Activated CD8-positive, alpha-beta memory T cell treated with anti-CD3 and anti-CD28 coated beads for 48 hours (primary cell): Measurements from ENCODE around the gene ANO6.
"Not testable (repeated sequence)": the region's sequence is repeated elsewhere in the genome, so short reads cannot be mapped to it uniquely, and the experiment has no call there.

Source experiments
- DNase-seq, 3 experiments: peaks; one replicate each; pipeline ENCODE4 v3.0.0-alpha.2; 2020; ENCODE audit warnings: low read depth in 2 of 3, low spot score in 2 of 3

Gene ANO6

DNA sequence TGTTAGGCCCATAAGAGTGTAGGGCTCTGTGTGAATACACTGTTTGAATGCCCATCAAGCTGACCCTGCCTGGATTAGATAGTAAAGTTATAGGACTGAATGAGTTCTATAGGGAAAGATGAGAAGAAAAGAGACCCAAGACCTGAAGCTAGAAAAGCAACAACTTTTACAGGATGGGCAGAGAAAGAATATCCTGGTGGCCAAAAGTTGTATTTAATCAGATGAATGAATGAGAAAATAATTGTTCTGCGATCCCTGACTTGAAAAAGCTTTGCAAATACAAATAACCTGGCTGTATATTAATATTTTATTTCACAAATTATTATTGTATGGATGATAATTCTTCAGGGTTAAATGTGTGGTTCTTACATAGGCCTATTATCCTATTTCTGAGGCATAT, 2.8 kb upstream of the ANO6 start:
- DNase-seq: no peak

DNA sequence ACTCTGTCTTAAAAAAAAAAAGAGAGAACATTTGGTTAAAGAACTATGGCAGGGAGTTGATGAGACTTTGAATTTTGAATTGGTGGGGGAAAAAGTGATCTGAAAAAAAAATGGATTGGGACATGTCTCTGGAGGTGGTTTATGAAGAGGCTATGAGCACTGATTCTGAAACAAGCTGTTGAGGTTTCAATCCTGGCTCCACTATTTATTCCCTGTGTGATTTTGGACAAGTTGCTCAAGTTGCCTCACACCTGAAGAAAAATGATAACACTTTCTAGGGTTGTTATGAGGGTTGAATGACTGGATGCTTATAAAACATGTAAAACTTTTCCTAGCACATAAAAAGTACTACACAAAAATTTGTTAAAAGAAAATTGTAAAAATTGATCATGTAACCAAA, 1.8 kb upstream of the ANO6 start:
- no peak for DNase-seq

DNA sequence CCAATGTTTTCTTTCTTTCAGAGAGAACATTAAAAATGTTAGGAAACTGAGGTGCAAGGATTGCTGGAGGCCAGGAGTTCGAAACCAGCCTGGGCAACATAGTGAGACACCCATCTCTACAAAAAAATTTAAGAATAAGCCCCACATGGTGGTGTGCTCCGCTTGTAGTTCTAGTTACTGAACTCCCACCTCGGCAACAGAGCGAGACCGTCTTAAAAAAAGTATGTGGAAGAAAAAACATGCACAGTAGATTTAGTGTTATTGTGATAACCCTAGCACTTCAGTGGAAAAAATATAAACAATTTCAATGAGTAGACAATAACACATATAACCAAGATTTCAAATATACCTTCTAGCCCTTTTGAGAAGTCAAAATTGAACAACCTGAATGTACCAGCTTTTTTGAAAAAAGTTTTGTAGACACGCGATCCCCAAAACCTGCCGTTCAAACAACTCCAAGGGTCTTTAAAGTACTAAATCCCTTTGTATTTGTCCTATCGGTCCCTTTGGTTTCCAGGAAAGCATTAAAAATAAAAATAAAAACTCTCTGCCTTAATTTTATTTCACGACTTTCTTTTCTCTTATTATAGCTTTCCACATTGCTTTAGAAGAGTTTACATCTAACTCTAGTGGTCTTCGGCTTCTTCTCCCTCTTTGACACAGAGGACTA, 1.0 kb upstream of the ANO6 start:
- DNase-seq: no peak

DNA sequence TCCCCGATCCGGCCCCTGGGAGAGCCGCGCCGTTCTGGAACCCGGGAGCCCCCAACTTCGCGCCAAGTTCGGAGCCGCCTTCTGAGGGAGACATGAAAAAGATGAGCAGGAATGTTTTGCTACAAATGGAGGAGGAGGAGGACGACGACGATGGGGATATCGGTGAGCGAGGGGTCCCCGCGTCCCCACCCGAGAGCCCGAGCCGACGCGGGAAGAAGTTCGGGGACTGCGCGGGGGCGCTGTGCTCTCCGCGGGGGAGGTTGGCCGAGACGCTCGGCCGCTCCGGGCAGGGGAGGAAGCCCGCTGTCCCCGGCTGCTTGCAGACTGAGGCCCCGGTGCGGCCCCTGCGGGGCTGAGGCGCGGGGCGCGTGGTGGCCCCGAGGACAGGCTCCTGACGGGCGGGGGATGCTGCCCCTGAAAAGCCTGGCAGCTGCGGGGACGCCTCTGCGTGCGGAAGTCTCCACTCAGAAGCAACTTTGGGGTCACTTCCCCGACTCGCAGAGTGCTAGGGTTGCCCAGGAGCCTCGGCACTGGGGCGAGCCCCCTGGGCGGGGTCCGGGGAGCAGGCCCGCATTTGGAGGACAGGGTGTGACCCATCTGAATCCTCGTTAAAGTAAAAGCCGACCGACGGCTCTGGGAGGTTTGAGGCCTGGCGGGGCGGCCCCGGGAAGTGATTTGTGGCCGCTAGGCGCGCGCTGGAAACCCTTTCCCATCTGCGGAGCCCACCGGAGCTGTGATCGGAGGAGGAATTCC, 511 bp downstream of the ANO6 start:
- peak; percentile 18 to 29 (median 24) for DNase-seq

DNA sequence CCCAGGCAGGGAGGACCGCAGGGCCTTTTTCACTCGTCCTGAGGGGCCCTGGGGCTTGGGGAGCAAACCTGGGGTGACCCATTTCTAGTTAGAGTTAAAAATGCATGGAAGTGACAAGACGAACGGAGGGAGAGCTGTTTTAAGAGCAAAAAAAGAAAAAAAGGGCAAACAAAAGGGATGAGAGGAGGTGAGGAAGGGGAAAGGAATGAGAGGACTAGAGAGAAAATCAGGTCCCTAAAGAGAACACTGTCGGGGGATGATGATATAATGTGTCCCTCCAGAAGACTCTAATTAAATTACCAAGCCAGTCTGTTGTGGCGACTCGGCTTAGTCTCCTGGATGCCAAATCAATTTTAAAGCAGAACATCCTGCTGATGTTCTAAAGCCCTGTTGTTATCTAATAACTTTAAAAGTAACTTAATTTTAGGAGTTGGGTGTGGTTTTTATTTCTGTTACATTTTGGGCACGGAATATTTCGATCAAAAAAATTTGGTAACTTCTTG, 1.1 kb downstream of the ANO6 start:
- DNase-seq: no peak

DNA sequence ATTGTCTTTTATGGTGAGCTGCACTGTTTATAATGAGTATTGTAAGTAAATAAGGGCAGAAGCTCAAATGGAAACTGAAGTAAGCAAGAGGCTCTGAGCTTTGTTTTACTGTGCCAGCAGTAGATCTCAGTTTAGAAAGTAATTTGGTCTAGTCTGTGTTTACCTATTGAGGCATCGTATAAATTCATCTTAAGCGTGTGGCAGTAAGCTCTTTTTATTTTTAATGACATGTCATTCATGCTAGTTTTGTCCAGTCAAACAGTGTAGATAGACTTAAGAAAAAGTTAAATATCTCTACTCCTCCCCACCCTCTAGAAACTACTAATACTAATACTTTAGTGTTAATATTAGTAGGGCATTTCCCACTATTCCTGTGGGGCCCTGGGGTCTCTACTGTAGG, 2.0 kb downstream of the ANO6 start:
- no peak for DNase-seq

DNA sequence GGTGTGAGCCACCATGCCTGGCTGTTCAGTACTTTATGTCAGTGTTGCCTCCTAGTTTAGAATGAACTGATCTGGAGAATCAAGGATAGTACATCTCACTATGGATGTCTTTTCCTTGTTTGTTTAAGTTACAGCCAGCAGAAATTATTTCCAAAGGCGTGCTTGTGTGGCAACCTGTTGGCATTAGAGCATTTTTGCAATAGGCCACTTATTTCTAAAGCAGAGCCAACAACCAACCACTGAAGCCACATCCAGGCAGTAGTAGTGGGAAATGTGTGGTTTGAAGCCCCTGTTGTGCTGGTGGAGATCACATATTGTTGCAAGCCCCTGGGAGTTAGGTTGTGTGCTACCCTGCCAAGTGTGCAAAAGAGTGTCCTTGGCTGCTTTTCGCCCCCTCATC, 3.7 kb downstream of the ANO6 start:
- DNase-seq: no peak

DNA sequence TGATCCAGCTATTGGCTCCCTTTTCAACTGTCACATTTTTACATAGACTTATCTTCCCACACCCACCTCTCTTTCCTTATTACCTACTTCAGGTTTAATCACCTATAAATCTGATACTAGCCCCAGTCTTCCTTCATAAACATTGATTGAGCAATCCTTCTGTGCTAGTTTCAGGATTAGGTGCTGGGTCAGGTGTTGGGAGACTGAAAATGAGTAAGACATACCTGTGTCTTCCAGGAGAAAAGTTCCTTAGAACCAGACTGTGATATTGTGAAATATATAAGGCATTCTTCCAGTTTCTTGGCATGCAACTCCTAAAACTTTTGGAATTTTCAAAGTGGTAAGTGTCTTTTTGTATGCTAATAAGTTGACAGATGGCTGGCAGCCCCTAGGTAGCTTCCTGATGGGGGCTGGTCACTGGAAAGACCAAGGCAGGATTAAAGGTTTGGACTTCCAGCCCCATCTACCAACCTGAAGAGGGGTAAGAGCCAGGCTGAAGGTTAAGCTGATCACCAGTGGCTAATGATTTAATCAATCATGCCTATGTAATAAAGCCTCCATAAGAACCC, 4.6 kb downstream of the ANO6 start:
- DNase-seq: no peak

DNA sequence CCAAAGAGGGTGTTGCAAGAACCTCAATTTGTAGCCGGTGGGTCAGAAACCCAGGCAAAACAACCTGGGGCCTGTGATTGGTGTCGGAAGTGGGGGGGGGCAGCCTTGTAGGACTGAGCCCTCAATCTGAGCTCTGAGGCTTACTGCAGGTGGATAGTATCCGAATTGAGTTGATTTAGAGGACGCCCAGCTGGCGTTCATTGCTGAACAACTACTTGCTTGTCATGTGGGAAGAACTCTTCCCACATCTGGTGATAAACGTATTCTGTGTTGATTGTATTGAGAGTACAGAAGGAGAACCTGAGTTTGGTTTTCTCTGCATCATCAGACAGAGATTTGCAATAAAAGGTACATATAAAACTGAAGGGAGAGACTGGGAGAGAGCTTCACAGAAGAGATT, 5.1 kb downstream of the ANO6 start:
- no peak for DNase-seq

DNA sequence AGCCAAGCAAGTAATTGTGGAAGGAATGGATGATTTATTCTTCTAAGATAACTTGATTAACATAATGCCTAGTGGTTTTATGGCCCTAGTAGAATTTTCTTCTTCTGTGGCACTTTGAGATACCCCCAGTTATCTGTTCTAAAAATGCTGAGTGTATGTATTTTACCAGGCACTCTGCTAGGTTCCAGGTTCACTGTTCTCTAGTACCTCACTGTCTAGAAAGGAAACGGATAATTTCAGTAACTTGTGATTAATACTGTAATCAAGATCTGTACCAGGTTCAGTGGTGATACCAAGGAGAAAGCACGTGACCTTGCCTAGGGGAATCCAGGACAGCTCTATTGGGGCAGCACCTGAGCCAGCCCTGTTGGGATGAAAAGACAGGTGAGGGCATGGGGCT, 8.0 kb downstream of the ANO6 start:
- no peak for DNase-seq

DNA sequence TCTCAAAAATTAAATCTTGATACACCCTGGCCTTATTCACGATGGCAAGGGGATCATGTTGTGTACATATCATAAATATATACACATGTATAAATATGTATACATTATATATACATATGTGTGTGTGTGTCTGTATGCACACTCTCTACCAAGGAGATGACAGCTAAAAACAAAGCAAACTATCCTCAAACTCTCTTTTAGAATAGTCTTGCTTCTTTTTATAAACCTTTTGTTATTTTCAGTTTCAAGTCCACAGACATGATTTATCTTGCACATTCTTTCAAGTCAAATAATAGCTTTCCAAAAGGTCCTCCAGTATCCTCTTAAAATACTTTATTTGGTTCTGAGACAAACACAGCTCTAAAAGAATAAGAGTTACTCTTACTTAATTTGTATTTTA, 8.4 kb downstream of the ANO6 start:
- DNase-seq: no peak

DNA sequence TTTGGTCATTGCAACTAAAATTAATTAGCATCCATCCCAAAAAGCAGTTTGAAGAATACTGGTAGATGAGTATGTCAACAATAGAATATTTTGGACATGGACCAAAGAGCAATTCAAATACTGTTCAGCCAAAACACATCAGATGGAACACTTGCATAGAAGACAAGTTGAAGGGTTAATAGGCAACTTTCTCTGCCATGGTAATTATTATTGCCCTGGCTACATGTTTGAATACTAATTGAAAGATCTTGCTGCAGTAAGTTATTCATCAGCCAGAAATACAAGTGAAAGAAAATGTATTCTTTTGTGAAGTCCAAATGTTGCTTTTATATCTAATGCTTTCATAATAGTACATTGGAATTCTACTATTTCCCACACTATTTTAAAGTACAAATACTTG, 10.1 kb downstream of the ANO6 start:
- no peak for DNase-seq

DNA sequence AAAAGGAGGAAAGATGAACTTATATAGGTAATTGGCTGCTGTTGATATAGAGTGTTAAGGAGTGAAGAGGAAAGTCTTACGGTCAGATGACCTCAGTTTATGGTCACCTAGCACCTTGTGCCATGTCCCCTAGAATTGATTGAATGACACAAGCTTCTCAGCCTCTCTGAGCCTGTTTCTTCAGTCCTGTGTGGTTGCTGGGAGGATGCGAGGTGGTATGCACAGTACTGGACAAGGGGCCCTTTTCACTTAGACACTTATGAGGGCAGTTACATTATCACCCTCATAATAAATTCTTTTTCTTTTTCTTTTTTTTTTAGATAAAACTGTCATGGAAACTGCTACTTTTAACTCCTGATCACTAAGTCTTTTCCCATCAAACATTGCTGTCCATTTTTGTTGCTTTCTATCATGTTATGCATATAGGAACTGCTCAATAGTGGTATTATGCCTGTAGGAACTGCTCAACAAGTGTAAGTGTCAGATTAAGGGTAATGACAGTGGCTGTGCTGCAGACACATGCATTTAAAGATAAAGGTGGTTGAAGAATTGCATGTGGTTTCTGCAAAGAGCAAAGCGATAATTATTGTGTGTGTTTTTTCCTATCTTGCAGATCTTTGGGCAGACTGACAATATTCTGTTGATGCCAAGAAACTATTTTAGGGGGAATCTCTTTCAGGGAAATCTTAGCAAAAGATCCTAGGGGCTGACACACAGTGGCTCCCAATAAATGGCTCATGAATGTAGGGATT, 11.6 kb downstream of the ANO6 start:
- DNase-seq: no peak

DNA sequence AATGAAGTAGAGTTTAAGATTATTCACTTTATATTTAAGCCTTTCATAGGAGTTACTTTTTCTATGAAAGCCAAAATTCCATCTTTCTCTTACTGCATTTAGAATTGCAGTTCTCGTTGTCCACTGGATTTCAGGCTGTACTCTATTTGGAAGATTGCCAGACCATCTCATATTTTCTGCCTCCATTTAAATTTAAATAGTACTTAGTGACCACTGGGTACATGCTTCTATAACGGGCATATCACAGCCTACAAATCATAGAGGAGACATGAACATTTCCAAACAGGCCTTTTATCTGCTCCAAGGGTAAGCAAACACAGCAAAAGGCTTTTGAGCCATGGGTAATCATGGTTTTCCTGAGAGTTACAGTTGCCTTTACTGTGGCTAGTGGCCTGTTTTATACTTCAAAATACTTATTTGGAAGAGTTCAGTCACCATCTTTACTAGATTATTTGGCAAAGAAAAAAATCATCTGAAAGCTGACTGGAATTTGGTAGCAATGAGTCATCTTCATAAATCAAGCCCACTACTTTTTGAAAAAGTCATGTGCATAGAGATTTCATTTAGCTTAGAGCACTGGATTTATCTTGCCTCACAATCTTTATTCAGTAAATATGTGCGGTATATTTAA, 15.7 kb downstream of the ANO6 start:
- no peak for DNase-seq

DNA sequence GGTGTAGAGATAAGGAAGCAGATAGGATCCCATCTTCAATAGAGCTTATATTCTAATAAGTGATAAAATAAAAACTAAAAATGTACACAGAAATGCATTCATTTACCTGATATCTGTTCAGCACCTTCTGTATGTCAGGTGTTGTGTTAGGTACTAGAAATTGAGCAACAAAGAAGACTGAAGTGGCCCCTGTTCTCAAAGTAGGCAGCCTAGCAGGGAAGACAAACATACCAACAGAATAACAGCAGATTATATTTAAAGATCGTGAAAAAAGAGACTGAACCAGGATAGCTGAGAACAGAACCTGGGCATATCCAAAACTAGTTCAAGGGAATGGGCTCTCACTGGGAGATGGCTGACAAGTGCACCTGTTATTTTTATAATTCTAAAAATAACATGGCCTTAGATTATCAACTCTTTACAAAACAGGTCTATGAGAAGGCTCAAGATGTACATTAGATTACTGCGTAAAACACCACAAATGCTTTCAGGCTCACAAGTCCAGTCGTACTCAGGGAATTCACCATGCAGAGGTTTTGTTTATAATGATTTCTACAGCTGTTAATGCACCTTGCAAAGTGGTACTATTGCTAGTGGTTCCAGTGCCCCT, 16.4 kb downstream of the ANO6 start:
- no peak for DNase-seq

DNA sequence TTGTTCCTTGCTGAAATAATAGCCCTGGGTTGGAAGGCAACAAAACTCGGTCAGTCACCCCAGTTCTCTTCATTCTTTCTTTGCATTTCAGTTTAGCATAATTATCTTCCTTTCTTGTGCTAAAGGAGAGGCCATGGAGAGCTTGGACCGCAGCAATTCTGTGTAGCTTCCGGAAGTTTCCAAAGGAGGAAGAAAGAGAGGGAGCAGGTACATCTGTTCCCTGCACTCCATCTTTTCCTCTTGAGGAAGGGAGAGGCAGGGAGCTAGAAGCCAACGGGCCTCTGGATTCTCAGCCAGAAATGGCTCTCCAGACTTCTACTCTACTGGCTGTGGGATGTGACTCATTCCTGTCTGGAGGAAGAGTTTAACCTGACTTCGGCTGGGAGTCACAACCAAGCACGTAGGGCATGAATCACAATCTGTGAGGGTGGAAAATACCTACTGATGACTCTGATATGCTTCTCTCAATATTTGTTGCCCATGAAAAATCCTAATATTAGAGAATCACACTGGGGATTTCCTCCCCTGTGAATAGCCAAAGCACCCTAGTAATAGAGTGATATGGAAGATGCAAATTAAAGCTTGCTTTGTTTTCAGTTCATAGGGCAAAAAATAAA, 17.0 kb downstream of the ANO6 start:
- no peak for DNase-seq

DNA sequence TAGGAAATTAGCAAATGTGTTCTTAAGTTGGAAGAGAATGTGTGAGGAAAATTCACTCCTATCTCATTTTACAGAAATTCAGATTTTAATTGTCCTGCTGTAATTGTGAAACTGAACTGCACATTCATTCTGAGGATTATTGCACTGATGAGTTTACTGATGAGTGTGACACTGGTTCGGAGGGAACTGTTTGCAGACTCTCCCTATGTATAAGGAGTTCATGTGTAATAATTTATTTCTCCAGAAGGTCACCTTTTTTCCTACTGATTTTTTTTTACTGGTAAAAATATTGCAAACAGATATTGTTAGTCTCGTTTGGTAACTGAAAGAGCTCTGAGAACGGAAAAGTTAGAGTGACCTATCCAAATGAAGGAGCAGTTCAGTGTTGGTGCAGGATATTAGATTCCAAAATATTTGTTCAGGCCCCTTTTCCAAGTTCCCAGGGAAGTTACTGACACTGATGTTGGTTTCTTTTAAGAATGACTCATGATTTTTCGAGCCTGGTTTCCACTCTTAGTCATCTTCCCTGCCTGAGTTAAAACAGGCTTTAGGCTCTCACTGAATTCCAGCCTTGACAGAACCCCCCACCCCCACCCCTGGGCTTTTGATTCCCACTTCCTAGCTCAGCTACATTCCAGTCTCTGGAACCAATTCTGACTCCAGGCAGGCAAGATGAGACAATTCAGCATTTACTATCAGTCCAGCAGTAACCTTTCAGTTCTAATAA, 18.4 kb downstream of the ANO6 start:
- no peak for DNase-seq

DNA sequence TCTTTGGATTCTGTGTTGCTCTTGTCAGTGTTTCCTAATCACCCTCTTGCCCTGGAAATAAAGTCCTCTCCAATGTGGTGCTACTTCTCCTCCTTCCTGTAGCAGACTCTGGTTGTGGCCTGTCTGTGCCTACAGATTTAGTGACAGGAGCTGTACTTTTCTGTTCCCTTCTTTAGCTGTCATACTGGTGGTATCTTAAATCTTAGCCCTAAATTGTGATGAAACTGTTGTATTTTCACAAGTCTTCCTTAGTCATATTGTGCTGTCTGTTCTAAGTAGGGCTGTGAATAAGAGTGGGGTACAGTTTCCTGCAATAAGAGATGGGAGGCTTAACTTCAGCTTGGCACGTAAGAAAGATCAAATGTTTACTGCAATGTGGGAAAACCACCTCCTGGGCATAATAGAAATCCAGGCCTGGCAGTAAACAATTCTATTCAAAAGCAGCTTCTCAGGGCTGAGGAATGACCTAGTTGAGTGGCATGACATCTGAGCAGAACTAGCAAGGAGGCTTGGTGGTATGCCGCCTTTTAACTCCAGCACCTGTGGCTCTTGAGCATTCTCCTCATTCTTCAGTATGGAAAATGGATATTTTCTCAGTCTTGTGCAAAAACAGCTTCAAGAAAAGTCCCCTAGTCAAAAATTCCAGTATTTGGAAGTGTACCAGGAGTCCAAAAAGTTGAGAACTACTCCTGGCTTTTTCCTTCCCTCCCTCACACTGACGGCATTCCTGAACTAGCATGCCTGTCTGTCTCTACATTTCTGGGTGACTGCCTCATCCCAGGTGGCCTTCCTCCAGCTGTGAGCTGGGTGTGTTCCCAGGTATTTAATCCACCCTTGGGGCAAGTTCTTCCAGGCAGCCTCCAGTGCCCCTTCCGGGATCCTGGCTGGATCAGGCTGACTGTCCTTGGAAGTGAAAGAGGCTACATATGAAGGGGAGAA, 19.5 kb downstream of the ANO6 start:
- DNase-seq: no peak

DNA sequence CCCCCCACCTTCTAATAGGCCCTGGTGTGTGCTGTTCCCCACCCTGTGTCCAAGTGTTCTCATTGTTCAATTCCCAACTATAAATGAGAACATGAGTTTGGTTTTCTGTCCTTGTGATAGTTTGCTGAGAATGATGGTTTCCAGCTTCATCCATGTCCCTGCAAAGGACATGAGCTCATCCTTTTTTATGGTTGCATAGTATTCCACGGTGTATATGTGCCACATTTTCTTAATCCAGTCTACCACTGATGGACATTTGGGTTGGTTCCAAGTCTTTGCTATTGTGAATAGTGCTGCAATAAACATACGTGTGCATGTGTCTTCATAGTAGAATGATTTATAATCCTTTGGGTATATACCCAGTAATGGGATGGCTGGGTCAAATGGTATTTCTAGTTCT, 20.5 kb downstream of the ANO6 start:
- not testable (repeated sequence) for DNase-seq
